Fibroblast of villous mesenchyme (primary cell): ENCODE results near the gene TDRD6. TPM values are rescaled to one million over a fixed set of nuclear protein-coding genes. Genes with fewer than 3 reads are reported as not detected.
"Not testable (repeated sequence)": the region's sequence is repeated elsewhere in the genome, so short reads cannot be mapped to it uniquely, and the experiment has no call there.

Experiments
- DNase-seq: peaks from one replicate; pipeline ENCODE4 v3.0.0-alpha.2; 2010; ENCODE audit warnings: low read depth
- H3K4me3 ChIP-seq: 2 replicates; pipeline ENCODE4 v1.5.1; 2011; ENCODE audit warnings: low read depth, mild to moderate bottlenecking, low read length
- CTCF ChIP-seq: IDR thresholded peaks from 2 replicates; pipeline ENCODE4 v1.5.1; 2012; ENCODE audit warnings: low read depth, mild to moderate bottlenecking, low read length; ENCODE audit not compliant: insufficient read depth
- total RNA-seq: library from RNA; depleted of rRNA; stranded (reverse); fragments of >200 nt; gene quantifications from 2 replicates; pipeline ENCODE4 v1.2.3, GENCODE V29; 2012

The TDRD6 gene
- total RNA-seq, 1 donor: under 0.01 TPM

DNA sequence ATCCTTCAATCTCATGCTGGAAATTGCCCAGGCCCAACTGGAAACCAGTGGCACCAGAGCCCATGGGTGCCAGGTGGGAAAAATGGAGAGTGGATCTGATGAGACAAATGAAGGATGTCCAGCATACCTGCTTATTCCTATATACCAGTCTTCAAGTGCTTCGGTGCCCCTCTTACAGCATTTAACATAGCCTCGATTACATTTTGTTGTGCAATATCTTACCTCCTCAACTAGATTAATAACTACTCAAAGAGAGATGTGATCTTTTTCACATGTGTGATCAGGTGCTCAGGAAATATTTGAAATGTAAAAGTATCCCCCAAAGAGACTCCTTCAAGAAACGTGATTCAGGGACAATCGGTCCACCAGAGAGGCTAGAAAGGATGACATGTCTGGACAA, 54.2 kb downstream of the TDRD6 start:
- TF ChIP-seq CTCF: no peak
- DNase-seq: no peak
- no peak overlapping the region for H3K4me3 ChIP-seq

GRCh38 chr6:46743425-46744158, 55.9 kb downstream of the TDRD6 start:
- no peak for TF ChIP-seq CTCF
- H3K4me3 ChIP-seq: no peak overlapping the region
- DNase-seq: no peak

DNA sequence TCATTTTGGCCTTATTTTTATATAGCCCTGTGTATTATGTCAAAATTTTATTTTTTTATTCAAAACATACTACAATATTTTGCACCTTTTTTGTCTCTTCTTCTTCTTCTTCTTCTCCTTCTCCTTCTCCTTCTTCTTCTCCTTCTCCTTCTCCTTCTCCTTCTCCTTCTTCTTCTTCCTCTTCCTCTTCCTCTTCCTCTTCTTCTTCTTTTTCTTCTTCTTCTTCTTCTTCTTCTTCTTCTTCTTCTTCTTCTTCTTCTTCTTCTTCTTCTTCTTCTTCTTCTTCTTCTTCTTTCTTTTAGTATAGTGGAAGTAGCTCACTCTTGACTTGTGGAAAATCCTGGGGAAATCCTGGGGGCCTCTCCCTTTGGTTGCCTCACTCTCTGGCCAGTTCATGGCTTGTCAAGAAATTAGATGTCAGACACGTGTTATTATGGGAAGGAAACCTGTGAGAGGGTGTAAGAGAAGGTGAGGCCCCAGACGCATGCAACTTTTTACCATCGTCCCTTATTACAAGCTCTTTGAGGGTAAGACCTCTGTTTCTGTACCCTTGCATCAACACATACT, 56.6 kb downstream of the TDRD6 start:
- not testable (repeated sequence) for DNase-seq, H3K4me3 ChIP-seq

- no peak for TF ChIP-seq CTCF
- DNase-seq: no peak
- no peak overlapping the region for H3K4me3 ChIP-seq
Observed at GRCh38 chr6:46745973-46746372, 58.3 kb downstream of the TDRD6 start.

- no peak within 1 kb of the TSS for H3K4me3 ChIP-seq
- no peak for TF ChIP-seq CTCF
- DNase-seq: no peak
Observed at GRCh38 chr6:46746696-46747095, 59.0 kb downstream of the TDRD6 start, which contains the start of gene ANKRD66. ANKRD66 (plus strand) TSS chr6:46746933; CDS start chr6:46751949, 5,016 bp downstream.

DNA sequence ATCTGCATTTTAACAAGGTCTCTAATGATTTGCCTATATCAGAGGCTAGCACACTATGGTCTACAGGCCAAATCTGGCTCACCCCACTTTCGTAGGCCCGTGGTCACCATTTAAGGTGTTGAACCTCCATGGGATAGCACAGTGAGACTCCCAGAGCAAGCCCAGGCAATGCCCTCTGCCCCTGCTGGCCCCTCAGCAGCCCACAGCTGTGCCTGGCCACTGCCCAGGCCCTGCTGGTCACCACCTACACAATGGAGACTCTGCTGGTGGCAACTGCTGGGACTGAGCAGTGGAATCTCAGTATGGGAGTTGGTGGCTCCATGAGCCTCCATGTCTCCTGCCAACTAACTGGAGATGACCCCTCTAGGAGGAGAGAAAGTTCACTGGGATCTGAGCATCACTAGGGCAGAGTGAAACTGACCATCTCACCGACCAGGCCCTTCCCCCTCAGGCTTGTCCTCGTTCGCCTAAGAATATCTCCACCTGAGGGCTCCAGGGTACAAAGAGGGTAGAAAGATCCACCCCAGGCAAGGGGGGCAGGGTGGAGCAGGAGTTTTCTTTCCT, 61.3 kb downstream of the TDRD6 start:
- DNase-seq: no peak
- no peak overlapping the region for H3K4me3 ChIP-seq
- TF ChIP-seq CTCF: no peak

DNA sequence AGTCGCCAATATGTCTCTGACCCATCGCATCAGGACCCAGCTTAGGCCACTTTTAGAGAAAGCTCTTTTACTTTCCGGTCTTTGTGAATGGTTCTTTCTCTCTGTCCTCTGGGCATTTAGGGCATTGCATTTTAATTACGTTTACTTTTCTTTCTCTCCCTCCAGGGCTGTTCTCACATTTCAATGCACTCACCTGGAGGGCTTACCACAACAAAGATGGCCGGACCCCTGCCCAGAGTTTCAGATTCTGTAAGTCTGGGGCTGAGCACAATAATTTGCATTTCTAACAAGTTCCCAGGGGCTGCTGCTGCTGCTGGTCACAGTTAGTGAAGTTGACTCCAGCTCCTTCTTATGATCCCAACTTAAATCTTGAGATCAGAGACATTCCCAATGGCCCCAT, 62.0 kb downstream of the TDRD6 start:
- no peak overlapping the region for H3K4me3 ChIP-seq
- DNase-seq: no peak
- no peak for TF ChIP-seq CTCF
